ENCODE results near the gene ABCA3. TPM values are rescaled to one million over a fixed set of nuclear protein-coding genes. Genes with fewer than 3 reads are reported as not detected.

Gene ABCA3
- total and polyA plus RNA-seq, 9 donors = 2.0 to 11.3 (median 6.9) TPM

GRCh38 chr16:2229632-2230250 lies 110.8 kb downstream of the ABCA3 start:
- H3K27me3 ChIP-seq = no peaks in the 10 kb centered on the region
- no peak for TF ChIP-seq EP300 (IDR thresholded peaks at IDR 0.05)
- TF ChIP-seq CTCF (IDR thresholded peaks at IDR 0.05) = no peak
- no peak for TF ChIP-seq POLR2A (IDR thresholded peaks at IDR 0.05)
- peaks cover 2% of the 10 kb centered on the region for H3K4me1 ChIP-seq (ENCODE audit: insufficient read depth)
- no peak overlapping the region for H3K4me3 ChIP-seq
- no peaks in the 10 kb centered on the region for H3K36me3 ChIP-seq
- no peak overlapping the region for H3K27ac ChIP-seq
- DNase-seq = no peak
- no peaks in the 10 kb centered on the region for H3K9me3 ChIP-seq
- intact Hi-C loops (cut with DNase I) = no loop called here
- 86 to 94% (median 88%) methylated on average over 21 to 23 of the region's 23 CpGs for WGBS, 3 donors

GRCh38 chr16:2229091-2229490 lies 111.4 kb downstream of the ABCA3 start:
- TF ChIP-seq CTCF (IDR thresholded peaks at IDR 0.05) = no peak
- TF ChIP-seq EP300 (IDR thresholded peaks at IDR 0.05) = no peak
- TF ChIP-seq POLR2A (IDR thresholded peaks at IDR 0.05) = no peak
- no peaks in the 10 kb centered on the region for H3K36me3 ChIP-seq
- H3K4me3 ChIP-seq = no peak overlapping the region
- WGBS, 3 donors = 79 to 85% (median 84%) methylated on average over 12 of the region's 12 CpGs
- intact Hi-C loops (cut with DNase I) = no loop called here
- no peak overlapping the region for H3K27ac ChIP-seq
- peaks cover 4% of the 10 kb centered on the region for H3K4me1 ChIP-seq (ENCODE audit: insufficient read depth)
- no peaks in the 10 kb centered on the region for H3K27me3 ChIP-seq
- no peaks in the 10 kb centered on the region for H3K9me3 ChIP-seq
- DNase-seq = no peak

- DNase-seq = no peak
- H3K4me3 ChIP-seq = no peak overlapping the region
- no peak overlapping the region for H3K27ac ChIP-seq
- TF ChIP-seq EP300 (IDR thresholded peaks at IDR 0.05) (no peak), CTCF (IDR thresholded peaks at IDR 0.05) (no peak), POLR2A (IDR thresholded peaks at IDR 0.05) (no peak)
- H3K27me3 ChIP-seq = no peaks in the 10 kb centered on the region
- intact Hi-C loops (cut with DNase I) = no loop called here
- H3K36me3 ChIP-seq = no peaks in the 10 kb centered on the region
- no peaks in the 10 kb centered on the region for H3K9me3 ChIP-seq
- WGBS, 3 donors = 85 to 91% (median 88%) methylated on average over 23 to 25 of the region's 25 CpGs
- H3K4me1 ChIP-seq (ENCODE audit: insufficient read depth) = peaks cover 5% of the 10 kb centered on the region
Observed at GRCh38 chr16:2228161-2228824, 112.2 kb downstream of the ABCA3 start.

GRCh38 chr16:2226918-2227317 lies 113.6 kb downstream of the ABCA3 start:
- no peak overlapping the region for H3K27ac ChIP-seq

More at GRCh38 chr16:2226918-2227317, 113.6 kb downstream of the ABCA3 start:
- 84 to 87% (median 84%) methylated on average over 6 of the region's 6 CpGs for WGBS, 3 donors
- intact Hi-C loops (cut with DNase I) = no loop called here
- Histone ChIP-seq H3K27me3 (no peaks in the 10 kb centered on the region), H3K4me1 (ENCODE audit: insufficient read depth) (peaks cover 5% of the 10 kb centered on the region), H3K36me3 (no peaks in the 10 kb centered on the region), H3K9me3 (no peaks in the 10 kb centered on the region), H3K4me3 (no peak overlapping the region)
- no peak for TF ChIP-seq EP300 (IDR thresholded peaks at IDR 0.05)
- TF ChIP-seq POLR2A (IDR thresholded peaks at IDR 0.05) = no peak
- TF ChIP-seq CTCF (IDR thresholded peaks at IDR 0.05) = no peak
- DNase-seq = no peak
